Measurements from ENCODE around the gene BCAS3. TPM values are rescaled to one million over a fixed set of nuclear protein-coding genes. Genes with fewer than 3 reads are reported as not detected.

The BCAS3 gene
- total and polyA plus RNA-seq, 4 donors, result 5.8 to 24.6 (median 10.1) TPM

DNA sequence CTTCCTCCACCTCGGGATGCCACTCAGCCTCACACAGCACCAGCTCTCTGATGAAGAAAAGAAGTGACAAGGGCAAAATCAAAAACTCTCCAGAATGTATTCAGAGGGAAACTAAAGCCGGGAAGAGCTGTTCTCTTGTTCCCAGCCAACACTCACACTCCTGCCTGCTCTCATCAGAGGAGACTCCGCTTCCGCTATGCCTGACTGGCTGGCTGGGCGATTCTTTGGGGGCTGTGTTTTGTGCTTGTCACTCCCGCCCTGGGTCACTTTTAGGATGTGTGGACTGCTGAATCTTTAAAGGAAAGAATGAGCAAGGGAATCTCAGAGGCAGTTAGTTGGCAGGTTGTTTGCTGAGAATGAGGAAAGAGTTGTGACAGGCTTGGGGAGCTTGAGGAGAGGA, 667.4 kb downstream of the BCAS3 start:
- no peak for TF ChIP-seq EGR1 (IDR thresholded peaks at IDR 0.05; ENCODE audit: low read depth in 2 of 2)
- TF ChIP-seq RAD21 (IDR thresholded peaks at IDR 0.05), result no peak
- TF ChIP-seq JUND (IDR thresholded peaks at IDR 0.05), result no peak
- Histone ChIP-seq H3K9ac (ENCODE audit: low read depth in 1 of 2, low read length in 2 of 2) (no peak overlapping the region), H3K9me3 (ENCODE audit: control insufficient read depth in 4 of 4, low read length in 3 of 4) (no peaks in the 10 kb centered on the region), H3K27ac (ENCODE audit: low read depth in 1 of 2, low read length in 2 of 2) (no peak overlapping the region), H3K36me3 (ENCODE audit: control insufficient read depth in 4 of 4, insufficient read depth in 3 of 4, low read depth in 1 of 4, low read length in 3 of 4) (no peaks in the 10 kb centered on the region), H3K4me3 (ENCODE audit: low read depth in 1 of 3, low read length in 3 of 3) (no peak overlapping the region), H3K4me1 (ENCODE audit: control insufficient read depth in 4 of 4, insufficient read depth in 4 of 4, low read length in 3 of 4) (peaks cover 0 to 3% (median 1%) of the 10 kb centered on the region in 4 donors), H3K27me3 (ENCODE audit: control insufficient read depth in 4 of 4, insufficient read depth in 4 of 4, low read length in 3 of 4) (no peaks in the 10 kb centered on the region)
- WGBS, result 92% methylated on average over 6 of the region's 6 CpGs
- no peak for DNase-seq (ENCODE audit: low spot score)

DNA sequence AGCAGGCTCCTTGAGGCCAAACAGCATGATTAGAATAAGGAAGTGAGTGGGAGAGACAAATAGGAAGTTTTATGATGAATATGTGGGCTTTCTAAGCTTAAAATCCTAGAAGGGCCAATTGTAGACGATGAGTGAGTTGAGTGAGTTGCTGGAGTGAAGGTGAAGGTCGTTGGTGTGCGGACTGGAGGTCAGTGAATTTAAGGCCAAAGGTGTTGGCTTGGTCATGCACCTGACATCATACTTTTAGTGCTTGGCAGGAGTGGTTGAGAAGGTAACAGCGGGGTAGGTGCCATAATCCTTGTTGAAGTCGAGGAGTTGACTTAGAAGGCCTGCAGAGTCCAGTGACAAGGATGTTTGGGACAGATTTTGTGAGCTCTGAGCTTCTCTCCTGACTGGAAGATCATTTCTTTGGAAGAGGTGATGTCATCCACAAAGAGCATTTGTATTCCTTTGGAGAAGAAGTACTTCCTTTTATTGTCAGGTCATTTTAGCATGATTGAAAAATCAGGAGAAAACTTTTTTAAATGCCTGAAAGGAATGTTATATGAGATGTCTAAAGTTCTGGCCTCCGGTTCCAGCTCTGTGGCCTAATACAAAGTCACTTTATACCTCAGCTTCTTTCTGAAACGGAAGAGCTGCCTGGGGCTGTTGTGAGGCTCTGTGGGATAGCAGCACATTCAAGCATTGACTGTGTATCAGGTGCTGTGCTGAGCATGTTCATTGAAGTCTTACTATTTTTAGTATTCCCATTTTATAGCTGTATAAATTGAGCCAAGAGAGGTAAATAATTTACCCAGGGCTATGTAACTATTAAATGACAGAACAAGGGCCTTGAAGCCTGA, 668.4 kb downstream of the BCAS3 start:
- H3K36me3 ChIP-seq (ENCODE audit: control insufficient read depth in 4 of 4, insufficient read depth in 3 of 4, low read depth in 1 of 4, low read length in 3 of 4), result no peaks in the 10 kb centered on the region
- no peaks in the 10 kb centered on the region for H3K9me3 ChIP-seq (ENCODE audit: control insufficient read depth in 4 of 4, low read length in 3 of 4)
- DNase-seq (ENCODE audit: low spot score), result no peak
- H3K27ac ChIP-seq (ENCODE audit: low read depth in 1 of 2, low read length in 2 of 2), result no peak overlapping the region
- H3K4me1 ChIP-seq (ENCODE audit: control insufficient read depth in 4 of 4, insufficient read depth in 4 of 4, low read length in 3 of 4), result peaks cover 0 to 3% (median 1%) of the 10 kb centered on the region in 4 donors
- no peaks in the 10 kb centered on the region for H3K27me3 ChIP-seq (ENCODE audit: control insufficient read depth in 4 of 4, insufficient read depth in 4 of 4, low read length in 3 of 4)
- TF ChIP-seq, protein P1, sequence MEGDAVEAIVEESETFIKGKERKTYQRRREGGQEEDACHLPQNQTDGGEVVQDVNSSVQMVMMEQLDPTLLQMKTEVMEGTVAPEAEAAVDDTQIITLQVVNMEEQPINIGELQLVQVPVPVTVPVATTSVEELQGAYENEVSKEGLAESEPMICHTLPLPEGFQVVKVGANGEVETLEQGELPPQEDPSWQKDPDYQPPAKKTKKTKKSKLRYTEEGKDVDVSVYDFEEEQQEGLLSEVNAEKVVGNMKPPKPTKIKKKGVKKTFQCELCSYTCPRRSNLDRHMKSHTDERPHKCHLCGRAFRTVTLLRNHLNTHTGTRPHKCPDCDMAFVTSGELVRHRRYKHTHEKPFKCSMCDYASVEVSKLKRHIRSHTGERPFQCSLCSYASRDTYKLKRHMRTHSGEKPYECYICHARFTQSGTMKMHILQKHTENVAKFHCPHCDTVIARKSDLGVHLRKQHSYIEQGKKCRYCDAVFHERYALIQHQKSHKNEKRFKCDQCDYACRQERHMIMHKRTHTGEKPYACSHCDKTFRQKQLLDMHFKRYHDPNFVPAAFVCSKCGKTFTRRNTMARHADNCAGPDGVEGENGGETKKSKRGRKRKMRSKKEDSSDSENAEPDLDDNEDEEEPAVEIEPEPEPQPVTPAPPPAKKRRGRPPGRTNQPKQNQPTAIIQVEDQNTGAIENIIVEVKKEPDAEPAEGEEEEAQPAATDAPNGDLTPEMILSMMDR (IDR thresholded peaks at IDR 0.05; ENCODE audit: low read depth, low read length, missing input control), result no peak
- TF ChIP-seq NR2F2 (IDR thresholded peaks at IDR 0.05), result no peak
- TF ChIP-seq TAF1 (conservative IDR thresholded peaks at IDR 0.05), result no peak
- no peak for TF ChIP-seq HNF4G (IDR thresholded peaks at IDR 0.05)
- peak; percentile 8 to 32 for TF ChIP-seq HNF4A (conservative IDR thresholded peaks at IDR 0.05)
- TF ChIP-seq RXRA (IDR thresholded peaks at IDR 0.05), result peak in 1 of 2 donors; percentile 40
- 71% methylated on average over 7 of the region's 7 CpGs for WGBS
- H3K4me3 ChIP-seq (ENCODE audit: low read depth in 1 of 3, low read length in 3 of 3), result no peak overlapping the region
- no peak overlapping the region for H3K9ac ChIP-seq (ENCODE audit: low read depth in 1 of 2, low read length in 2 of 2)

DNA sequence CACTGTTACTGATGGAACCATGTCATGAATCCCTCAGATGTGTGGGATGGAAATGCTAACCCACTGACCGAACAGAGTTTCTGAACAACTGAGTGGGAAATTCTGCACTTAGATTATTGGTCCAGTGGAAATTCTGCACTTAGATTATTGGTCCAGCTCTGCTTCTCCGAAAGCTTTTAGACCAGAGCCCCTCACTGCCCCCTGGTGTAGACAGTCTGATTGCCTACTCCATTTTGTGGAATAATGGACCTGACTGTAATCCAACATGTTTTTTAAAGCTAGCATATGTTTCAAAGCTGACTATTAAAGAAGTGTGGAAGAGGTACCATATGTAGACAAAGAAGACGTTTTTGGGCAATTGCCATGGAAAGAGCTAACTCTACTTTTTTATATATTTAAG, 671.7 kb downstream of the BCAS3 start:
- peak in 1 of 2 donors; percentile 35 for TF ChIP-seq RAD21 (IDR thresholded peaks at IDR 0.05)
- no peak for TF ChIP-seq SP1 (IDR thresholded peaks at IDR 0.05)
- WGBS, result 94% methylated on average over 3 of the region's 3 CpGs
- Histone ChIP-seq H3K4me1 (ENCODE audit: control insufficient read depth in 4 of 4, insufficient read depth in 4 of 4, low read length in 3 of 4) (peaks cover 0 to 3% (median 2%) of the 10 kb centered on the region in 4 donors), H3K4me3 (ENCODE audit: low read depth in 1 of 3, low read length in 3 of 3) (no peak overlapping the region), H3K27me3 (ENCODE audit: control insufficient read depth in 4 of 4, insufficient read depth in 4 of 4, low read length in 3 of 4) (no peaks in the 10 kb centered on the region), H3K9ac (ENCODE audit: low read depth in 1 of 2, low read length in 2 of 2) (no peak overlapping the region), H3K27ac (ENCODE audit: low read depth in 1 of 2, low read length in 2 of 2) (no peak overlapping the region), H3K9me3 (ENCODE audit: control insufficient read depth in 4 of 4, low read length in 3 of 4) (no peaks in the 10 kb centered on the region), H3K36me3 (ENCODE audit: control insufficient read depth in 4 of 4, insufficient read depth in 3 of 4, low read depth in 1 of 4, low read length in 3 of 4) (no peaks in the 10 kb centered on the region)
- no peak for DNase-seq (ENCODE audit: low spot score)

DNA sequence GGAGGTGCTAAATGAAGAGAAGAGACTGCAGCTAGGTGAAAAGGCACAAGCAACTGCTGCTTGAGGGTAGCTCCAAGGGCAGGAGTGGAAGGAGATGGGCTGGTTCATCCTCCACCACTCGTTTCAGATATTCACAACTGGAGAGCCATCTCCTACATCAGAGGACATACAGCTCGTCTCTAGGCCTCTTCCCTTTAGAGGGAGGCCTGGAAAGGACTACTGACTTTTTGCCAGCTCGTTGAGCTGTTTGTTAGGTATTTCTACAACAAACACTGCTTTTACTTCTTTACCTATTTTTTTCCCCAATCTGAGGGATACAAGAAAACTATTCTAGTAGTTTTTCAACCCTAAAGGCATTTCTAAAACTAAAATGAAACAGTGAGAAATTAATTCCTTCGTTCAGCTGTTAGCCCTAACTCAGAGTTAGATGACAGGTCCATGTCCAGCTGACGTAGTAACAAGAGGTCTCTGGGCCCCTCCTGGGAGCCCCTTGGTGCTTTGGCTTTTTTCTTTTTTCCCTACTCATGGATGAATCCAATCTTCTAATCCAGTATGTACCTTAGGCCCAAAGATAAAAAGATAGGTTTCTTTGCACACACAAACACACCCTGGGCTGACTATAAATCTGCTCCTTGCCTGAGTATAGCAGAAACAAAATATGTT, 674.2 kb downstream of the BCAS3 start:
- no peaks in the 10 kb centered on the region for H3K9me3 ChIP-seq (ENCODE audit: control insufficient read depth in 4 of 4, low read length in 3 of 4)
- H3K36me3 ChIP-seq (ENCODE audit: control insufficient read depth in 4 of 4, insufficient read depth in 3 of 4, low read depth in 1 of 4, low read length in 3 of 4), result no peaks in the 10 kb centered on the region
- no peak for DNase-seq (ENCODE audit: low spot score)
- no peak for TF ChIP-seq HNF4G (IDR thresholded peaks at IDR 0.05)
- no peaks in the 10 kb centered on the region for H3K27me3 ChIP-seq (ENCODE audit: control insufficient read depth in 4 of 4, insufficient read depth in 4 of 4, low read length in 3 of 4)
- H3K27ac ChIP-seq (ENCODE audit: low read depth in 1 of 2, low read length in 2 of 2), result no peak overlapping the region
- H3K9ac ChIP-seq (ENCODE audit: low read depth in 1 of 2, low read length in 2 of 2), result no peak overlapping the region
- WGBS, result 96% methylated on average over 5 of the region's 5 CpGs
- H3K4me3 ChIP-seq (ENCODE audit: low read depth in 1 of 3, low read length in 3 of 3), result no peak overlapping the region
- H3K4me1 ChIP-seq (ENCODE audit: control insufficient read depth in 4 of 4, insufficient read depth in 4 of 4, low read length in 3 of 4), result peaks cover 0 to 2% (median 0%) of the 10 kb centered on the region in 4 donors
